Breast epithelium (tissue), 4 donors: ENCODE results near the gene CUL7. TPM values are rescaled to one million over a fixed set of nuclear protein-coding genes. Genes with fewer than 3 reads are reported as not detected.

Experiments
- DNase-seq, 2 donors: peaks; one replicate each; pipeline ENCODE4 v3.0.0-alpha.2; 2019; ENCODE audit warnings: low spot score in 2 of 2
- H3K27ac ChIP-seq, 2 donors: fragments of 200-600 bp; sonication (generic) in 1 of 2; one replicate each; pipeline ENCODE4 v1.5.1; 2016 to 2019; ENCODE audit warnings: mild to moderate bottlenecking in 1 of 2
- H3K27me3 ChIP-seq, 2 donors: fragments of 200-600 bp; sonication (generic) in 1 of 2; one replicate each; pipeline versions ENCODE4 v1.5.1 to v1.6.0; 2017 to 2019; ENCODE audit warnings: control low read depth in 1 of 2, mild to moderate bottlenecking in 1 of 2
- H3K36me3 ChIP-seq: fragments of 200-600 bp; one replicate; pipeline ENCODE4 v1.5.1; 2019
- H3K4me1 ChIP-seq, 2 donors: fragments of 200-600 bp; sonication (generic); one replicate each; pipeline ENCODE4 v1.5.1; 2016 to 2019; ENCODE audit warnings: control low read depth in 1 of 2
- H3K4me3 ChIP-seq, 3 donors: fragments of 200-600 bp; sonication (generic); 1 replicate in 2 of 3; 2 replicates in 1 of 3; pipeline ENCODE4 v1.5.1; 2016 to 2019; ENCODE audit warnings: mild to moderate bottlenecking in 3 of 3, moderate library complexity in 2 of 3
- H3K9me3 ChIP-seq, 2 donors: fragments of 200-600 bp; sonication (generic) in 1 of 2; one replicate each; pipeline ENCODE4 v1.5.1; 2016 to 2019; ENCODE audit warnings: control low read depth in 1 of 2
- CTCF ChIP-seq, 3 donors: fragments of 450-650 bp; IDR thresholded peaks; one replicate each; pipeline ENCODE4 v1.5.1; 2016 to 2017; ENCODE audit warnings: antibody characterized with exemption in 3 of 3, mild to moderate bottlenecking in 3 of 3, moderate library complexity in 3 of 3
- POLR2A ChIP-seq: fragments of 450-650 bp; IDR thresholded peaks from one replicate; pipeline ENCODE4 v1.6.1; 2016; ENCODE audit warnings: antibody characterized with exemption, mild to moderate bottlenecking, moderate library complexity
- POLR2AphosphoS5 ChIP-seq, 3 donors: sonication (generic); formaldehyde crosslinking; IDR thresholded peaks; one replicate each; pipeline ENCODE4 v1.6.1; 2017; ENCODE audit warnings: antibody characterized with exemption in 3 of 3
- intact Hi-C: fragments of 100-400 bp; cut with DNase I; formaldehyde crosslinking; loops from one replicate; pipeline ENCODE4 v1.15.1; 2023; ENCODE audit warnings: low total_unique reads
- total RNA-seq, 3 donors: library from RNA; depleted of rRNA; stranded (reverse); fragments of >200 nt; gene quantifications; one replicate each; pipeline ENCODE4 v1.1.0, GENCODE V29; 2016

CUL7 gene
- total RNA-seq, 3 donors from 2014 or later = 12.6 to 21.4 (median 19.3) TPM

GRCh38 chr6:43037706-43038105 is 15.9 kb downstream of the CUL7 start:
- Histone ChIP-seq H3K27me3 (no peaks in the 10 kb centered on the region), H3K36me3 (peaks cover 11% of the 10 kb centered on the region), H3K27ac (no peak overlapping the region), H3K4me3 (no peak overlapping the region), H3K4me1 (no peaks in the 10 kb centered on the region), H3K9me3 (no peaks in the 10 kb centered on the region)
- no peak for TF ChIP-seq CTCF (IDR thresholded peaks at IDR 0.05)
- no peak for TF ChIP-seq POLR2A
- TF ChIP-seq POLR2AphosphoS5 (IDR thresholded peaks at IDR 0.05) = no peak
- DNase-seq = no peak
- intact Hi-C loops = no loop called here

- H3K27me3 ChIP-seq = no peaks in the 10 kb centered on the region
- DNase-seq = no peak
- intact Hi-C loops = no loop called here
- peaks cover 11% of the 10 kb centered on the region for H3K36me3 ChIP-seq
- no peaks in the 10 kb centered on the region for H3K4me1 ChIP-seq
- H3K27ac ChIP-seq = no peak overlapping the region
- TF ChIP-seq POLR2AphosphoS5 (IDR thresholded peaks at IDR 0.05) = no peak
- TF ChIP-seq POLR2A = no peak
- TF ChIP-seq CTCF (IDR thresholded peaks at IDR 0.05) = no peak
- H3K9me3 ChIP-seq = no peaks in the 10 kb centered on the region
- H3K4me3 ChIP-seq = no peak overlapping the region
Observed at GRCh38 chr6:43037197-43037596, 16.5 kb downstream of the CUL7 start.

GRCh38 chr6:43036712-43037111 is 16.9 kb downstream of the CUL7 start:
- TF ChIP-seq POLR2A (no peak), CTCF (IDR thresholded peaks at IDR 0.05) (no peak), POLR2AphosphoS5 (IDR thresholded peaks at IDR 0.05) (no peak)
- Histone ChIP-seq H3K4me1 (no peaks in the 10 kb centered on the region), H3K27me3 (no peaks in the 10 kb centered on the region), H3K9me3 (no peaks in the 10 kb centered on the region), H3K36me3 (peaks cover 11% of the 10 kb centered on the region), H3K27ac (no peak overlapping the region), H3K4me3 (no peak overlapping the region)
- DNase-seq = no peak
- intact Hi-C loops = no loop called here

- Histone ChIP-seq H3K27ac (no peak overlapping the region), H3K36me3 (peaks cover 11% of the 10 kb centered on the region)
Observed at GRCh38 chr6:43035495-43036194, 18.0 kb downstream of the CUL7 start.

More at GRCh38 chr6:43035495-43036194, 18.0 kb downstream of the CUL7 start:
- no peaks in the 10 kb centered on the region for H3K4me1 ChIP-seq
- H3K27me3 ChIP-seq = no peaks in the 10 kb centered on the region
- no peak overlapping the region for H3K4me3 ChIP-seq
- DNase-seq = no peak
- intact Hi-C loops = no loop called here
- H3K9me3 ChIP-seq = no peaks in the 10 kb centered on the region
- TF ChIP-seq POLR2A (no peak), CTCF (IDR thresholded peaks at IDR 0.05) (no peak), POLR2AphosphoS5 (IDR thresholded peaks at IDR 0.05) (no peak)
